GM18499 (cell line): Measurements from ENCODE around the gene PICK1.

Experiments
- ATAC-seq: cut with Tn5 transposase; IDR thresholded peaks from one replicate; pipeline ENCODE4 v1.9.1; 2021; ENCODE audit warnings: moderate number of reproducible peaks; ENCODE audit not compliant: insufficient read depth, unreplicated experiment

Gene PICK1

GRCh38 chr22:38086001-38086845, 29.0 kb downstream of the PICK1 start:
- no peak for ATAC-seq

GRCh38 chr22:38086942-38087341, 29.7 kb downstream of the PICK1 start:
- no peak for ATAC-seq

- ATAC-seq = no peak
These were observed 30.7 kb downstream of the PICK1 start for GRCh38 chr22:38087855-38088254.

- no peak for ATAC-seq
These were observed 31.6 kb downstream of the PICK1 start for GRCh38 chr22:38088629-38089473.

GRCh38 chr22:38089474-38089851, 32.3 kb downstream of the PICK1 start:
- no peak for ATAC-seq

- no peak for ATAC-seq
These were observed 39.9 kb downstream of the PICK1 start for GRCh38 chr22:38097058-38097457.

- no peak for ATAC-seq
These were observed 40.6 kb downstream of the PICK1 start for GRCh38 chr22:38097557-38098409.

- ATAC-seq = no peak
These were observed 41.4 kb downstream of the PICK1 start for GRCh38 chr22:38098410-38099249.

GRCh38 chr22:38103641-38104040, 46.4 kb downstream of the PICK1 start:
- ATAC-seq = no peak

- ATAC-seq = no peak
These were observed 46.9 kb downstream of the PICK1 start for GRCh38 chr22:38104084-38104483.

GRCh38 chr22:38106814-38107578, 49.8 kb downstream of the PICK1 start:
- no peak for ATAC-seq

GRCh38 chr22:38107692-38108515, 50.7 kb downstream of the PICK1 start:
- no peak for ATAC-seq

- ATAC-seq = no peak
These were observed 51.5 kb downstream of the PICK1 start for GRCh38 chr22:38108561-38109319.

GRCh38 chr22:38109371-38110001, 52.3 kb downstream of the PICK1 start:
- ATAC-seq = no peak

GRCh38 chr22:38110008-38110862, 53.0 kb downstream of the PICK1 start, which contains the start of gene BAIAP2L2:
Gene BAIAP2L2 (minus strand): TSS chr22:38110684. CDS start chr22:38110525, 159 bp downstream.
- ATAC-seq = no peak
